Head of caudate nucleus (tissue), 42 donors: ENCODE results near the gene EVC.
"Not testable (repeated sequence)": the region's sequence is repeated elsewhere in the genome, so short reads cannot be mapped to it uniquely, and the experiment has no call there.

Experiments
- DNase-seq, 42 donors: peaks; one replicate each; pipeline versions ENCODE4 v3.0.0 to v3.0.0-alpha.2; 2020 to 2021; ENCODE audit warnings: mixed read lengths in 7 of 42
- intact Hi-C: fragments of 100-400 bp; cut with DNase I; formaldehyde crosslinking; loops from one replicate; pipeline ENCODE4 v1.15.0; 2022

EVC gene

DNA sequence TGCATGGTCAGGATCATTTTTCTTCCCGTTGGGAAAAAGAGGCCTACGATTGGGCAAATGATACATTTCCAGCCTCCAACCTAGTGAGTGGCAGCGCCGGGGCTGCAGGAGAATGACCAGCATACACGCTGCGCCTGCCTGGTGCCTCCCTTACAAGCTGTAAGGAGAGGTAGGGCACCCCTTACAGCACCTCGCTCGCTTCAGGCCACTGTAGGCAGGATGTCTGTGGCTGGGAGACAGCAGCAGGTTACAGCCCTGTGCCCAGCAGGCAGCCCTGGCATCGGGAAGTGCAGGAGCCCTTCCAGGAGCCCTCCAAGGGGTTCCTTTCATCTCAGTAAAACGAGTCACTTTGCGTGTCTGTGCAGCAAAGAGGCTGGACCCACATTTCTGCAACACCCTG, 88.4 kb downstream of the EVC start:
- DNase-seq, result peak in 2 of 42 donors; percentile 1 to 6
- intact Hi-C loops, result loop anchor here (5.0 kb wide), 1 partner anchor 747 kb away; the partner anchor contains the start of gene STK32B

DNA sequence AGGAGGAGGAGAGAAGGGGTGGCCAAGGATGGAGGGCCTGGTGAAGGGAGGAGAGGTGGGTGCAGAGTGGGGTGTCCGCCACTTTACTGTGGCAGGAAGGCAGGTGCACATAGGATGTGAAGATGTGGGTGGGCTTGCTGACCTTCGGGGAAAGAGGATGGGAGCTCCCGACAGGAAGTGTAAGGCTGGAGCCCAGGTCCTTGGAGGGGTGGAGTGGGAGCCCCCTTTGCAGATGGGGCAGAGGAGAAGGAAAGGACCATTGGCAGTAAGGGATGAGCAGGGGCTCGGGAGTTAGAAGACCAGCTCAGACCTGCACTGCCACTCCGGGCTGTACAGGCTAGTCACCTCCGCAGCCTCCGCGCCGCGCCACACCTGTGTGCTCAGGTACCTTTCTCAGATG, 89.5 kb downstream of the EVC start:
- DNase-seq, result peak in 3 of 42 donors; percentile 11 to 16 (median 15)
- intact Hi-C loops, result no loop called here

DNA sequence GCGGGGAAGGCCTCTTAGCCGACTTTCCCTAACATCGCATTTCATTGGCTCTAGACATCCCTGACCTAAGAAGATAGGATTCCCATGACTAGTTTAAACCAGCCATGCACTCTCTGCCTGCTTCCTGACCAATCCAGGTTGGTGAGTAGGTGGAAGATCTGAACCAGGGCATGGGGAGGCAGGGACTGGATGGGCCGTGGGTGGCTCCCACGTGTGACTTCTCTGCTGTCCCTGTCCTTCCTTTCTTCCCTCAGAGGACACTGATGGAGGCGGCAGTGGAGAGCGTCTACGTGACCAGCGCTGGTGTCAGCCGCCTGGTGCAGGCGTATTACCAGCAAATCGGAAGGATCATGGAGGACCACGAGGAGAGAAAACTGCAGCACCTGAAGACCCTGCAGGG, 90.7 kb downstream of the EVC start:
- DNase-seq, result peak in 1 of 42 donors; percentile 7
- intact Hi-C loops, result no loop called here

DNA sequence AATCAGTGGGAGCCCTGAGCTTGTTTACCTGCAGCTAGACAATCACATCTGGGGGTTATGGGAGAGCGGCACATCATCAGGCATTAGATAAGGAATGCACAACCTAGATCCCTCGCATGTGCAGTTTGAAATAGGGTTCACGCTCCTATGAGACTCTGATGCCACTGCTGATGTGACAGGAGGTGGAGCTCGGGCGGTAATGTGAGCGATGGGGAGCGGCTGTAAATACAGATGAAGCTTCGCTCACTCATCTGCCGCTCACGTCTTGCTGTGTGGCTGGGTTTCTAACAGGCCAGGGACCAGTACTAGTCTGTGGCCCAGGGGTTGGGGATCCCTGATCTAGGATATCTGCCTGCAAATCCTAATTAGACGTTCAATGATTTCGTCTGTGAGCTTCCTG, 91.6 kb downstream of the EVC start:
- DNase-seq, result no peak
- intact Hi-C loops, result no loop called here

DNA sequence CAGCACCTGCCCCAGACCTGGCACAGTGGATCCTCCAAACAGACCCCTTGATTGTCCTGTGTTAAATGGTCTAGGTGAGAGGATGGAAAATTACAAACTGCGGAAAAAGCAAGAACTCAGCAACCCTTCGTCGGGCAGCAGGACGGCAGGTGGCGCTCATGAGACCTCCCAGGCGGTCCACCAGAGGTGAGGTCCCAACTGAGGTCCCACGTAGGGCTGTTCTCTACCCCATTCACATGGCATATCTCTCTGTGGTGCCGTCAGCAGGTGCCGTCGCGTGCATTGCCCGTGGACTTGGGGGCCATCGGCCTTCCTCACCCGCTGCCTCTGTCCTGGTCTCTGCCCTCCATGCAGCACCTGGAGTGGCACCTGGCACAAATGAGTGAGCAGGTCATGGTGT, 93.7 kb downstream of the EVC start:
- intact Hi-C loops, result no loop called here
- DNase-seq, result no peak

DNA sequence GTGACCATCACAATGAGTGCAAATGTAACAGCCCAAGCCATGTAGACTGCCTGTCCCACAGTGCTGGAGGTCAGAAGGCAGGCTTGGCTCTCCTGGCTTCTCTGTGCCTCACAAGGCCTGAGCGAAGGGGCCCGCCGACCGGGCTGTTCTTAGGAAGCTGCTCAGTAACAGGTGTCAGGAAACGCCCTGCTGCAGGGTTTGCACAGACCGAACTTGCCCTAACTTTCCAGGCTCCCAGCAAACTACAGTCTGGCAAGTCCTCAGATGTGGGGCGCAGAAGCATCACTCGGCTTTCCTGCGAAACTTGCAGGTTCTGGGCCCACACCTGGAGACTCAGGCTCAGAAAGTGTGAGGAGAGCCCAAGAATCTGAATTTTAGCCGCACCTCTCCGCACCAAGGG, 94.3 kb downstream of the EVC start:
- intact Hi-C loops, result no loop called here
- DNase-seq, result no peak

DNA sequence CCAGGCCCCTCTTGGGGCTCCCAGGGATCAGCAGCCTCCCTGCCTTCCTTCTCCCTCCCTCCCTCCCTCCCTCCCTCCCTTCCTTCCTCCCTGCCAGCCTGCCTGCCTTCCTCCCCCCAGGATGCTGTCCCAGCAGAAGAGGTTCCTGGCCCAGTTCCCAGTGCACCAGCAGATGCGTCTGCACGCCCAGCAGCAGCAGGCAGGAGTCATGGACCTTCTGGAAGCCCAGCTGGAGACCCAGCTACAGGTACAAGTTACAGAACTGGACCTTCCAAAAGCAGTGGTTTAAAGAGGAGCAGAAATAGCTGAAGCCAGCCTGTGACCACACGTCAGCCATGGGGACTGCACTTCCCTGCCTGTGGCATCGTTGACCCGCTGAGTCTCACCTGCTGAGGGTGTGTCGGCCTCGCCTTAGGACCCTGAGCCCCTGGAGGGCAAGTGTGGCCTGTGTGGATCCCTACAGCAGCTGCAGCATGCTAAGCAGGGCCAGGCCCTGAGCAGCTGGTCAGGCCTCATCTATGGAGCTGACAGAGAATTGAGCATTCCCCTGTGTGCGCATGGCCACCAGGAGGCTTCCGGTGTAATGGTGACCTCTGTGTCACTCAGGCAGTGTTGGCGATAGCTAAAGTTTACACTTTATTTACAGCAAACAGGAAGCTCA, 97.2 kb downstream of the EVC start:
- intact Hi-C loops, result no loop called here
- peak in 3 of 42 donors; percentile 10 to 21 (median 13) for DNase-seq

DNA sequence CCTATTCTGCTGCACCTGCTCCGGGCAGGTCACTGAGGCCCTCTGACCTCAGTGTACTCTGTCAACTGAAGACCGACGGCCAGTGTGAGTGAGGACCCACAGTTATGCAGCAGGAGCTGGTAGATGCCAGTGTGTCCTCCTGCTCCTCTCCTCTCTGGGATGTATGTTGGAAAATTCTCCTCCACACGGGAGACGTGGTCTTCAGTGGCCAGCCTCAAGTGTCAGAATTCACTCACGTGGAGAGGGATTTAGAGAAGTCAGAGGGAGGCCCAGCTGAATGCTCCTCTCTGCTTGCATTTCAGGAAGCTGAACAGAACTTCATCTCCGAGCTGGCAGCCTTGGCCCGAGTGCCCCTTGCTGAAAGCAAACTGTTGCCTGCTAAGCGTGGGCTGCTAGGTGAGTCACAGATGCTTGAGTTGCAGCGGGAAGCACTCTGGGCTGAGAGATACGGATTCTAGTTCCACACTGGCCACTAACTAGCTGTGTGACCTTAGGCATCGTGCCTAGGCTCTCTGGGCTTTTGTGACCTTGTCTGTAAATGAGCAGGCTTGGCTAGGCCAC, 98.3 kb downstream of the EVC start:
- intact Hi-C loops, result no loop called here
- peak in 38 of 42 donors; percentile 6 to 74 (median 42) for DNase-seq

DNA sequence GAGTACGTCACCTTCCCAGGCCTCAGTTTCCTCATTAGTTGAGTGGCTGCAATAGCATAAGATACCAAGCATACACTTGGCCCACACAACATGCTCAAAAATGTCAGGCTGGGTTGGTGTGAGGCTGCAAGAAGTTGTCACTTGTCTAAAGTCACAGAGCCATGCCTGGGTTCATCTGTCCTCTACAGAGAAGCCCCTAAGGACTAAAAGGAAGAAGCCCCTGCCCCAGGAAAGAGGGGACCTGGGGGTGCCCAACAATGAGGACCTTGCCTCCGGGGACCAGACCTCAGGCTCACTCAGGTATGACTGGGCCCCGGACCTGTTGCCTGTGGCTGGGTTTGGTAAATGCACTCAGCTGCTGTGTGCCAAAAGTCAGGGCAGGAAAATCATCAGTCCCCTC, 99.2 kb downstream of the EVC start:
- intact Hi-C loops, result no loop called here
- DNase-seq, result peak in 1 of 42 donors; percentile 4

DNA sequence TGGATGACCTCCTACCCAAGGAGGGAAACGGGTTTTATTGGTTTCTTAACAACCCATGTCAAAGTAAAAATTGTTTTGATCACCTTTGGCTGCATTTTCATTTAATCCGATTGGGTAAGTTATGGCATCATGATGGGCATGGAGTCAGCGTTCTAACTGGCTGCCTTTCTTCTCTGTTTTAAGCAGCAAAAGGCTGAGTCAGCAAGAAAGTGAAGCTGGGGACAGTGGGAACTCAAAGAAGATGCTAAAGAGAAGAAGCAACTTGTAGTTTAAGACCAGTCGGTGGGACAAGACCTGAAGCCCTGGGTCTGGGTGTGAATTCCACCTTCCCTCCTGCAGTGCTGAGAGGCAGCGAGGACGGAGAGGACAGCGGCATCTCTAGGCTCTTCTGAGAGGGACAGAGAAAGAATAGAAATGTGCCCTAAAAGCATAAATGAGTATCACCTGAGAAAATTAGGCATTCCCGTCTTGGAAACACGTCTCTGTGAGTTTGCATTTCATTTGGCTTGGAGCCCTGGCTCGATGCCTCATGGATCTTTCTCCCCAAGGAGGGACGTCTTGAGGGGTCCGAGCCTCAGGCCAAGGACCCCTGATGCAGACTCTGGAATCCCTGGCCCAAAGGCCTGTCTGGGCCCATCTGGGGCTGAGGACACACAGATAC, 99.9 kb downstream of the EVC start:
- DNase-seq, result peak in 1 of 42 donors; percentile 1
- intact Hi-C loops, result no loop called here

DNA sequence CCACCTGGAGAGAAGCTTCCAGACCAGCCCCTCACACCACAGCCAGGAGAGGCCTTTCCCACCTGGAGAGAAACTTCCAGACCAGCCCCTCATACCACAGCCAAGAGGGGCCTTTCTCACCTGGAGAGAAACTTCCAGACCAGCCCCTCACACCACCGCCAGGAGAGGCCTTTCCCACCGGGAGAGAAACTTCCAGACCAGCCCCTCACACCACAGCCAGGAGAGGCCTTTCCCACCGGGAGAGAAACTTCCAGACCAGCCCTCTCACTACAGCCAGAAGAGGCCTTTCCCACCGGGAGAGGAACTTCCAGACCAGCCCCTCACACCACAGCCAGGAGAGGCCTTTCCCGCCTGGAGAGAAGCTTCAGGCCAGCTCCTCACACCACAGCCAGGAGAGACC, 101.1 kb downstream of the EVC start:
- intact Hi-C loops, result not testable (repeated sequence)
- DNase-seq, result peak in 1 of 42 donors; percentile 3

DNA sequence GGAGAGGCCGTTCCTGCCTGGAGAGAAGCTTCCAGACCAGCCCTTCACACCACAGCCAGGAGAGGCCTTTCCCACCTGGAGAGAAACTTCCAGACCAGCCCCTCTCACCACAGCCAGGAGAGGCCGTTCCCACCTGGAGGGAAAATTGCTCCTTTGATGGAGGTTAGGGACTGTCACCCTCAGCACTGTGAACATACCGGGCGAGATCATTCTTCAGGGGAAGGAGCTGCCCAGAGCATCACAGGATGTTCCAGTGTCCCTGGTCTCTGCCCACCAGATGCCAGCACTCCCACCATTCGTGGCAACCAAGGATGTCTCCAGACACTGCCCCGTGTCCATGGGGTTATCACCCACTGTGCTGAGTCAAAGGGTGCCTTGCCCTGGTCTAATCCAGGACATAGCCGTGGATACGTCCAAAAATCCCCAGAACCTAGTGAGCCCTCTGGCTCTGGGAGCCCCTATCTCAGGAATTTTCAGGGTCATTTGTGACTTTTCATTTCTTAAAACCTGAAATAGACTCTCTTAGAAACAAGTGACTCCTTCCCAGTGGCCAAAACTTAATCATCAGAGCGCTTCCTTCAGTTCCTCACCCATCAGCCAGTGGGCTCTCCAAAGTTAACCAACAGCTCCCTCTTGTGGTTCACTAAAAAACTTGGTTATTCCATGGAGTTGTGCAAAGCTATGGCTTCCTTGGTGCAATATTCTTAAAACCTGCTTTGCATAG, 101.7 kb downstream of the EVC start:
- peak in 24 of 42 donors; percentile 13 to 77 (median 42) for DNase-seq
- intact Hi-C loops, result no loop called here

DNA sequence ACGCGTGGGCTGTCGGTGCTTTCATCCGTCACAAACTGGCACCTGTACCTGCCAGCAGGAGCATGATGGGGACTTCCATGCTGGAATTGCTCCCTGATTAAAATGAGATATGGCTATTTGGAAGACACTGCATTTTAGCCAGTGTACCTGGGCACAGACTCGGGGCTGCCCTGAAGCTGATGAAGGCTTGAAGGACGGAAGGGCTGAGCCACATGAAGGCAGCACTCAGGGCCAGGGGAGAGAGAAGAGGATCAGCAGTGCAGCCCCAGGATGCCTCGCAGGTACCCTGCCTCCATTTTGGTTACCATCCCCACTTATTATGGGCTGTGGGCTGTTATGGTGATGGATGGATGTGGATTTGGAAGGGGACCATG, 102.9 kb downstream of the EVC start:
- no peak for DNase-seq
- intact Hi-C loops, result no loop called here

DNA sequence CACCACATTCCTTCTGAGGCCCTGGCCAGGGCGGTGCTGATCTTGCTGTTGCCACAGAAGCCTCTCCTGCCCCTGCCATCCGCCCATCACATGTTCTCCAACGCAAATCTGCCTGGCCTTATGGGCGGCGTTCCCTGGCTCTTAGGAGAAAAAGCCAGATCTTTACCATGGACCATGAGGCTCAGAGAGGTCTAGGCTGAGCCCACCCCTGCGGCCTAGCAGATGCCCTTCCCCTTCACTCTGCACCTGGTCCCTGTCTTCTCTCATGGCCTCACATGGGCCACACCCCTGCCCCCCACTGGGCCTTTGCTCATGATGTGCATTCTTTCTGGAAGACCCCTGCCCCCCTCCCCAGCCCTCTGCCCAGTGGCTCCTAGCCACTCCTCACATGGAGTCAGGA, 103.4 kb downstream of the EVC start:
- intact Hi-C loops, result no loop called here
- peak in 1 of 42 donors; percentile 15 for DNase-seq

DNA sequence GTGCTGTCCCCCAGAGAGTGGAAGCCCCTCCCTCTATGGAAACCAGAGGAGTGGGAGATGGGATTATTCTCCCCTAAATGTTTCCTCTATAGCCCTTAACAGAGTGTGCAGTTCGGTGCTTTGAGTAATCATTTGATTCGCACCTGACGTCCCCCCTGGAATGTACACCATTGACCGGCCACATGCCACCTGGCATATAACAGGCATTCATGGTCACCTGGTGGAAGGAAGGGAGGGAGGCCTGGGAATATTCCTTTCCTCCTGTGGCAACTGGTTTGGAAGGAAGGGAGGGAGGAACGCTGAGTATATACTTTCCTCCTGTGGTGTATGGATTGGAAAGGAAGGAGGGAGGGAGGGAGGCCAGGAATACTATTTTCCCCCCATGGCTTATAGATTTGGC, 104.6 kb downstream of the EVC start:
- intact Hi-C loops, result no loop called here

DNA sequence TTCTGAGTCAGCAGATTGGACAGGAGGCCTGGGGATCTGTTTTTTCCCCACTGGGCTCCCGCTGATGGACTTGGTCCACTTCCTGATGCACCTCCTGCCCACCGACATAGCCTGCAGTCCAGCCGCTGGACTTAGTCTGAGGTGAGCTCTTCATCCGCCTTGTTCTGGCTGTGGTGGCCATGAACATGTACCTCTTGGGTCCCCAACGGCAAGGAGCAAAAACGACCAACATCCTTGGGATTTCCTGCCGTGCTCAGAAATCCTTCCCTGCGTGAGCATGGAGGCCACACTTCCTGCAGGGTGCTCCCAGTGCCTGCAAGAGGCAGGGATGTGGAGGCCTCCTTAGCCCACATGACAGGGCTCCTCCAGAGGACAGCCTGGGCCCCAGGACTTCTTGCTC, 105.1 kb downstream of the EVC start:
- DNase-seq, result no peak
- intact Hi-C loops, result no loop called here

More for the DNA sequence above, 104.6 kb downstream of the EVC start:
- DNase-seq, result no peak

DNA sequence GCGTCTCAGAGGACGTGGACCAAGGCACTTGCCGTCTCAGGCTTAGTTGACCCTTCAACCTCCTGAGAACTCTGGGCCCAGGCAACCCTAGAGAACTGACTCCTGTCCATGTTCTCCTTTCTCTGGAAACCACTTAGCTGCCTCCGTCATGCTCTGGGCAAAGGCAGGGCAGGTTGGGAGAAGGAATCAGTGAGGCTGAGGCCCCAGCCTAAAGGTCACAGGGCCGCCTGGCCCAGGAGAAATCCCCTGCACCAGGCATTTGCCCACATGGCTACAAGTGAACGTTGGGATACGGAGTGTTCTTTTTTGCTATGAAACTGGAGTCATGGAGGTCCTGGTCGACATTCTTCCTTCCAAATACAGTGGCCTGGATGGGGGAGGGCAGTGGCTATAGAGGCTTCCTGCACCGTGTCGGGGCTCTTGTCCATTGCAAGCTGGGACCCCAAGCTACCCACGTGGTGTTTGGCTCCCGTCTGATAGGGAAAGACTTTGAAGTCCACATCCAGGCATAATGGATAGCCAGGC, 105.9 kb downstream of the EVC start:
- intact Hi-C loops, result no loop called here
- DNase-seq, result peak in 1 of 42 donors; percentile 2

DNA sequence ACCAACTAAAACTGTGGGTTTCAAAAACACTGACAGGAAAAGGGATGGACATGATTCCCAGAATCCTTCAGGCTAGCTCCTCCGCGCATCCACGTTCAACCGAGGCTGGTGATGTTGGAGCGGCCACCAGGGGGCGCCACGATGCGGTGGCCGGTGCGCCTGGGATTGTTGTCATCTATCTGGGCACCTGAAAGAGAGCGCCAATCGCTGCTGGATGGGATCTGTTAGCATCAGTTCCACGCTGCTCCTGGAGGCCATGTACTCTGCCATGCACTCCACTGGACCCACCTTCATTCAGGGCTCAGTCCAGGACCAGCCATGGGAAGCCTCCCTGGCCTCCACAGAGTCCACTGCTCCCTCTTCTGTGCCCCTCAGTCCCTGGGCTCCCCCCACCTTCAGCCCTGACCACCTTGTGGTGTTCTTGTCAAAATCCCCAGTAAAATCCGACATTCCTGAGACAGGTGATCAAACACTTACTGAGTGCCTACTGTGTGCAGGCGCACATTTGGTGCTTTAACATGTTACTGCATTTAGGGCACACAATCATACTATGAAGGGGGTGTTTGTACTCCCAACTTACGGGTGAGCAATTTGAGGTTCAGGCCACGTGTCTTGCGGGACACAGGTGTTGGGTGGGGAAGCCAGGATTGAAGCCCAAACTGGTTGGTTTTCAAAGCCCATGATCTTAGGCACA, 110.8 kb downstream of the EVC start:
- intact Hi-C loops, result no loop called here
- peak in 16 of 42 donors; percentile 10 to 62 (median 40) for DNase-seq

DNA sequence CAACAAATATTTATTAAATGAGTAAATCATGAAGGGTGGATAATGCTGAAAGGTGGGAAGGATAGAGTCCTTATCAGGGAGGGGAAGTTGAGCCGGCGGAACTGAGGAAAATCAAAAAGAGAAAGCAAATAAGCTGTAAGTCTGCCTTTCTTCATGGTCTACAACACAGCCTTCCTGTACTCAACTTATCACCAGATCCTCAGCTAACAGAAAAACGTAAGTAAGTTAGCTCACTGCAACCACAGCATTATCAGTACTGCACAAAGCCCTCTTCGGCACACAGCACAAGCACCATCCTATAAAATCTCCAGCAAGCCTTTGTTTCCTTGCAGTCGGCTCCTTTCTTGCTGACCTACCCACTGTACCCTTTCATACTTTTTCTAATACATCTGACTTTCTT, 111.6 kb downstream of the EVC start:
- intact Hi-C loops, result no loop called here
- DNase-seq, result no peak
